Neural progenitor cell (in vitro differentiated cells): ENCODE data around the gene STRIP1.

Experiments
- EZH2 ChIP-seq: fragments of 200-600 bp; sonication (generic); IDR thresholded peaks from 2 replicates; pipeline ENCODE4 v1.6.1; 2017; ENCODE audit warnings: antibody characterized with exemption, mild to moderate bottlenecking, moderate library complexity
- EZH2phosphoT487 ChIP-seq: fragments of 200-600 bp; sonication (generic); IDR thresholded peaks from 2 replicates; pipeline ENCODE4 v1.6.1; 2017; ENCODE audit warnings: antibody characterized with exemption

DNA sequence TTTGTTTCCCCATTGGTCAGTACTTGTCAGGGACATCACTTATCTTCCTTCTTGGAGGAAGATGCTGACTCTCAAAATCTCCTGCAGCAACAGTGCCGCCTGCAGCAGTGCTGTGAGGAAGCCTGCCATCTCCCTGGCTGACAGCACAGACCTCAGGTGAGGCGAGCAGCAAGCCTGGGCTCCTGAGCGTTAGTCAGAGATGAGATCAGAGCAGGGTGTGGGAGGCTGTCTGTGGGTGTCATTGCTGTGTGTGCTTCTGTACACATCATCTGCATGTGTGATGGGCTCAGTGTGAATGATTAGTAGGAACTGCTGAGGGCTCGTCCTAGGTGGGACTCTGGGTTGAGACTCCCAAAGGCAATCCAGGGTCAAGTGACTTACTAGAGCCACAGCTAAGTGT lies 6.1 kb downstream of the STRIP1 start:
- TF ChIP-seq EZH2phosphoT487 (no peak), EZH2 (no peak)
